Measurements from ENCODE around the gene NPDC1.

NPDC1 gene

GRCh38 chr9:137026384-137026783 lies 19.6 kb downstream of the NPDC1 start:
- no peak for DNase-seq (ENCODE audit: low read depth, low spot score)

- peak; percentile 65 for DNase-seq (ENCODE audit: low read depth, low spot score)
Observed at GRCh38 chr9:137025517-137025966, 20.4 kb downstream of the NPDC1 start.

GRCh38 chr9:137023583-137023991 lies 22.4 kb downstream of the NPDC1 start:
- no peak for DNase-seq (ENCODE audit: low read depth, low spot score)

- DNase-seq (ENCODE audit: low read depth, low spot score): no peak
Observed at GRCh38 chr9:137023157-137023556, 22.8 kb downstream of the NPDC1 start.

- DNase-seq (ENCODE audit: low read depth, low spot score): no peak
Observed at GRCh38 chr9:137022662-137023008, 23.3 kb downstream of the NPDC1 start.

GRCh38 chr9:137021979-137022661 lies 23.9 kb downstream of the NPDC1 start:
- DNase-seq (ENCODE audit: low read depth, low spot score): no peak

GRCh38 chr9:137021568-137021978 lies 24.4 kb downstream of the NPDC1 start:
- no peak for DNase-seq (ENCODE audit: low read depth, low spot score)

GRCh38 chr9:137020771-137021567 lies 25.0 kb downstream of the NPDC1 start:
- no peak for DNase-seq (ENCODE audit: low read depth, low spot score)

- no peak for DNase-seq (ENCODE audit: low read depth, low spot score)
Observed at GRCh38 chr9:137019891-137020683, 25.9 kb downstream of the NPDC1 start.

- DNase-seq (ENCODE audit: low read depth, low spot score): no peak
Observed at GRCh38 chr9:137018761-137019559, 27.0 kb downstream of the NPDC1 start.

- no peak for DNase-seq (ENCODE audit: low read depth, low spot score)
Observed at GRCh38 chr9:137017791-137018497, 28.0 kb downstream of the NPDC1 start.

GRCh38 chr9:137017071-137017470 lies 28.9 kb downstream of the NPDC1 start:
- DNase-seq (ENCODE audit: low read depth, low spot score): no peak

- no peak for DNase-seq (ENCODE audit: low read depth, low spot score)
Observed at GRCh38 chr9:137016436-137016835, 29.5 kb downstream of the NPDC1 start.

GRCh38 chr9:137015976-137016375 lies 30.0 kb downstream of the NPDC1 start:
- DNase-seq (ENCODE audit: low read depth, low spot score): no peak

GRCh38 chr9:137015540-137015930 lies 30.4 kb downstream of the NPDC1 start:
- no peak for DNase-seq (ENCODE audit: low read depth, low spot score)

- DNase-seq (ENCODE audit: low read depth, low spot score): no peak
Observed at GRCh38 chr9:137014776-137015539, 31.0 kb downstream of the NPDC1 start.

GRCh38 chr9:137014166-137014565 lies 31.8 kb downstream of the NPDC1 start:
- no peak for DNase-seq (ENCODE audit: low read depth, low spot score)

- no peak for DNase-seq (ENCODE audit: low read depth, low spot score)
Observed at GRCh38 chr9:137013571-137013940, 32.4 kb downstream of the NPDC1 start.

GRCh38 chr9:137012694-137013570 lies 33.0 kb downstream of the NPDC1 start:
- no peak for DNase-seq (ENCODE audit: low read depth, low spot score)
